HG03442 (cell line): Measurements from ENCODE around the gene GAREM1.

Experiments
- ATAC-seq: cut with Tn5 transposase; IDR thresholded peaks from one replicate; pipeline ENCODE4 v1.9.1; 2021; ENCODE audit warnings: mild to moderate bottlenecking, moderate library complexity; ENCODE audit not compliant: unreplicated experiment

GAREM1 gene

DNA sequence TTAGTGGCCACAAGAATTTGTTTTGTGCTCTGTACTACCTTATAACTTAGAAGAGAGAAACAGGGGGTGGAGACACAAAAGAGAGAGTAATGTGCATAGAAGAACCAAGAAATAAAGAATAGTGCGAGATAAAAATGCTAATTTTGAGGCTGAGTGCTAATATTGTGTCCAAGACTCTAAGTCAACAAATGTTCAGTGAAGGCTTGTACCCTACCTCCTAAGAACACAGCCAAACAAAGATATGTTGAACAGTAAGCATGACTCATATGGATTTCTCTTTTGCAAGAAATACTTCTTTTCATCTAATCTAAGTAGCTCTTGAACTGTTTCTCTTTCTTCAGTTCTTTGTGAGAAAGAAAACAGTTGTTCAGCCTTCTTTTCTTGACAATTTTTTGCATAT lies 45.2 kb downstream of the GAREM1 start:
- ATAC-seq = no peak

DNA sequence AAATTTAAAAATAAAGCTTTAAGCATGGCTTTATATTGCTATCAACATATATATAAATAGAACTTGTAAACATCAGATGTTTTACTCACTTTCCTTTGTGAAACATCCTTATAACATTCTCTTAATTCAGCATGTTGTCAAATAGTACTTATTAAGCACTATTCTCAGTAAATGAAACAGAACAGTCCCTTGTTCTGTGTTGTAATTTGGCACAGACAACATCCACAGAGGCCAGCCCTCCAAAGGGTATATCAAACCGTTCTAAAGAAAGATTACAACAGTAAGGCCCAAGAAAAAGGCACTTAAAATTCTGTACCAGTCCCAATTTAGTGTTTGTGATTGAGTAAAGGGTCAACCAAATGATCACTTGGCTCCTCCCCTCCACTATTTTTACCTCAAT lies 46.0 kb downstream of the GAREM1 start:
- ATAC-seq = no peak

DNA sequence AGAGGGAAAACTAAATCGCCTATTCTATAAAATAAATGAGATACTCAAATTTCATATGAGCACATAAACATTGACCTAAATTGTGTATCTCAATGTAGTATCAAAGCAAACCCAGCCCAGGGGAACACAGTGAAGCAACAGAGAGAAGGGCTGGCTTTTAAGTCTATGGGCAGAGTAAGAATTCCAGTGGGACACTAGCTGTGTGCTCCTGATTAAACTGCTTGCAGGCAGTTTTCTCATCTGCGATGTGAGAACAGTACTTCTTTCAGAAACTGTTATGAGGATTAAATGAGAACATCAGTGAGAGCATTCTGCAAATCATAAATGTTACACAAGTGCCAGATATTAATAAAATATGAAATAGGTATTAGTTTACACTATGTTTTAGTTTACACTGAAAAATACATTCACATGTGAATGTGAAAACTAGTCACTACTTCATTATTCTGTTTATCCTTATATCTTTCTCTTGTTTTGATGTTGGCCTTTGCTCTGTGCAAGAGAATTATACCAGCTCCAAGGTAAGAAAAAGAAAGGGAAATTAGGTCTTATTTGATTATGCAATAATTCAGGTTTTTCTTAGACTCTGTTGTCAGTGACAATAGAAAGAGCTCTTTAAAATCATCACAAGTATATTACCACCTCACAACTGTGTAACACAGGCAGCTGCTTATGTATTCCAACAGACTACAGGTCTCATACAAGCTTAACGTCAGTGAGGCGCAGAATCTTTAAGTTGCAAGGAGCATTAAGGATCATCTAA lies 47.5 kb downstream of the GAREM1 start:
- ATAC-seq = no peak

DNA sequence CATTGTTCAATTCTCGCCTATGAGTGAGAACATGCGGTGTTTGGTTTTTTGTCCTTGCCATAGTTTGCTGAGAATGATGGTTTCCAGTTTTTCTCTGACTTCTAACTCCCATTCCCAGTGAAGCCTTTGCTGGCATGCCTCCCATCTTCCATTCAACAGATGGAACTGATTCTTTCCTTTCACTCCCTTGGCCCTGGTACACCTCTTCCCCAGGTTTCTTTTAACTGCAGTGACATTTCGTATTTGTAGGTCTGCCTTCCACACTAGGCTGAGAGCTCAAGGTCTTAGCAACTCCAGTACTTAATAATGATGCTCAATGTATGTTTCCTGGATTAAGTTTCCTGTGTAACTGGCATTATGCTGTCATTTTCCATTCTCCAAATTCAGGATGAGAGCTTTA lies 48.5 kb downstream of the GAREM1 start:
- no peak for ATAC-seq

DNA sequence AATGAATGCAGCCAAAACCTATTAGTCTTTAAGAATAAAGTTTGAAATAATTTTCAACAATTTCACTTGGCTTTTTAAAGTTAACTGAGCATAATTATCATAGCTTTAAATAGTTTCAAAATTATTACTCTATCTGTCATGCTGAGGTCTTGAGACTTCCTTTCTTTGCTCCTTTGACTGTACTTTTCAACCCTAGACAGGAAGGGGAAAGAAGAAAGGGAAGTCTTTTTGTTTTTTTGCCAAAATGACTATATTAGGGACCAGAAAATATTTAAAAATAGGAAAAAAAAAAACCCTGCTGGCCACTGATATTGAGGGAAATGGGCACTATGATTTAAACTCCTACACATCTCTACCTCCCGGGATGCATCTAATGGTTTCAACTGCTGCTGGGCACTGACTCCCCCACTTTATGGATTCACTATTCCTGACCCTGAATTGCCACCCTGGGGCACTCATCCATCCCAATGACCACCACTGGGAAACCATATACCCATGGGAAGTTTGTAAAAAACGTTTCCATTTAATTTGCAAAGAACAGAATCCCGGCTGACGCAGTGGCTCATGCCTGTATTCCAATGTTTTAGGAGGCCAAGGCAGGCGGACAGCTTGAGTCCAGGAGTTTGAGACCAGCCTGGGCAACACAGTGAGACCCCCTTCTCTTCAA lies 50.5 kb downstream of the GAREM1 start:
- no peak for ATAC-seq

DNA sequence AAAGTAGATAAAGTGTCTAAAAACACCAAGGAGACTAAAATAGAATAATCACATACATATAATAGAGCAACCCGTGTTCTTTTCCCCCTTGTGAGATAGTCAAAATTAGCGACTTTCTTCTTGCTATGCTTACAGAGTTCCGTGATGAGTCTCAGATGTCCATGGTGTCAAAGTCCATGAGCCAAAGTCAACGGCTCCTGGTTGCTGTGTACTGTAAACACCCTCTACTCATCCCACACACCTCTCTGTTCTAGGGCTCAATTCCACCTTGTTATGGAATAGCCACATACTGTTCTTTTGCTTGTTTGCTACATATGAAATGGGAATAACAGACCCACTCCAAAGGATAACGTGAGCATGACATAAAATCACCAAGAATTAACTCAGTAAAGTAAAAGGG lies 52.5 kb downstream of the GAREM1 start:
- ATAC-seq = no peak

DNA sequence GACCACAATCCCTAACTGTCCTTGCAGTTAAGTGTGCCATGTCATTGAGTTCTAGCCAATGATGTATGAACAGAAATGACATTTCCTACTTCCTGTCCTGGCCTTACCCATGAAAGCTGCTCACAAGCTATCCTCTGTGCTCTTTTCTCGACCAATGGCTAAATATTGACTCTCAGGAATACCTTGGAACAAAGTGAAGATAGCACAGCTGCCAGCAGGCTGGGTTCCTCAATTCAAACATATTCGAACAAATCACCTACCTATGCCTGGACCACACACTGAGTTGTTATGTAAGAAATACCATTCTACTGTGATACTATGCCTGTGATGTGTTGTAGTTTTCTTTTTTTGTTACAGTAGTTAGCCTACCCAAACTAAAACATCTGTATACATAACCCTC lies 65.1 kb downstream of the GAREM1 start:
- ATAC-seq = no peak

DNA sequence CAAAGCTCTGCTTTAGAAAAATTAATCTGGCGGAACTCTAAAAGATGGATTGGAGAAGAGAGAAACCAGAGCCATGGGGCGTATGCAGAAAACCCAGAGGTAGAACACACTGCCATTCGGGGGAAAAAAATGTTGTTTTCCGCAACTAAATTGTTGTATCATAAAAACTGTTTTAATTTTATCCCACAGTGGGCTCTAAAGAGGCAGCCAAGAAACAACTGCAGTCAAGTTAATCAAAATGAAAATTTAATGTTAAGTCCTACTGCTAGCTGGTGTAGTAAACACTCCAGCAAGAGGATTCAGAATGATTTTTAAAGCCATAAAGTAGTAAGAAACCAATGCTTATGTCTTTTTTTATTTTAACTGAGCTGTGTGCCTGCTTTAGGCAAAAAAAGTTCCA lies 69.1 kb downstream of the GAREM1 start:
- no peak for ATAC-seq

DNA sequence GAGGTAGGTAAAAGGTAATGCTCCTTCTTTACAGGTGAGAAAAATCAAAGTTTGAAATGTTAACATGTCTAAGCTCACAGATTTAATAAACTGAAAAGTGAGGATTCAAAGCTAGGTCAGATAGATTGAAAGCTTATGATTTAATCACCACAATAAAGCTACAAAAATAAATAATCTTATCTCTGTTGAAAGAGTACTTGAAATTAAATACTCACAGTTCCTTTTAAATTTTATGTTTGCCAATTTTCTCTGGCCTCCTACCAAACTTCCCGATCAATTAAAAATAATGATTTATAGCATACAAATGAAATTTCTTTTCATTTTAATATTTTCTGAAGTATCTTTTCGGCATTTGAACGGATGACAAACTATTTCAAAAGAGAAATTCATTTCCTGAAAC lies 77.3 kb downstream of the GAREM1 start:
- no peak for ATAC-seq

DNA sequence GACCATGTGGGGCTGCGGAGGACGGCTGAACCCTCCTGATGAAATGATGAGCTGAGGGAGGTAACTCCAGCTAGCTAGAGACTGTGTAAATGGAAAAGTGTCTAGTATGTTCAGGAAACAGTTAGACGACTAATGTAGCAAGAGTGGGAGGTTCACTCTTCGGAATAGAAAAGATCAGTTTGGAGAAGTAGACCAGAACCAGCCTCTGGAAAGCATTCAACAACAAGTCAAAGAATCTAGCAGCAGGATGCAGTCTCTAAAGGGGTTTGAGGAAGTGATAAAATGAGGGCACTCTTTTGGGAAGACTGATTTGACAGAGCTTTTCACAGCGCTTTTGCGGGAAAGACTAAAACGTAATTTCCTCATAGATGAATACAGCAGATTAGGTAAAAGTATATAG lies 79.6 kb downstream of the GAREM1 start:
- no peak for ATAC-seq

DNA sequence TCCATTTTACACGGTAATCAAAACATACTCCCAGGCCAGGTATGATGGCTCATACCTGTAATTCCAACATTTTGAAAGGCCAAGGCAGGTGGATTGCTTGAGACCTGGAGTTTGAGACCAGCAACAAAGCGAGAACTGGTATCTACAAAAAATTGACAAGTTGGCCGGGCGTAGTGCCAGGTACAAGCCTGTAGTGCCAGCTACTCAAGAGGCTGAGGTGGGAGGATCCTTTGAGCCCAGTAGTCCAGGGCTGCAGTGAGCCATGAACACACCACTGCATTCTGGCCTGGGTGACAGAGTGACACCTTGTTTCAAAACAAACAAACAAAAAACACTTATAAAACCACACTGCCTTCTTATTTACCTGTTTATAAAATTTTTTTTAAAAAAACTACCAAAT lies 80.8 kb downstream of the GAREM1 start:
- no peak for ATAC-seq

DNA sequence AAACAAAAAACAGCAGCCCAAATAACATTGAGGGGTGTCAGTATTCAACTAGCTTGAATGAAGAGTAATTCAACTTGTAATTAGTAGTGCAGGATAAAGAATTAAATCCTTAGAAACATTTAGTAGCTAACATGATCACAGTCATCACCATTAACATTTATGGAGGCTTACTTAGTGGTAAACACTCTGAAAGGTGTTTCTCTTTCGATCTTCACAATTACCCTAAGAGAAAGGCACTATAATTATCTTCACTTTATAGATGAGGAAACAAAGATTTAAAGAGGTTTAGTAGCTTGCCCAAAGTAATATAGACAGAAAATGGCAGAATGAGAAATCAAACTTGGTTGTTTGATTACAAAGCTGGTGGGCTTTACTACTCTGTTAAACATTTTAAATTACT lies 81.5 kb downstream of the GAREM1 start:
- ATAC-seq = no peak

DNA sequence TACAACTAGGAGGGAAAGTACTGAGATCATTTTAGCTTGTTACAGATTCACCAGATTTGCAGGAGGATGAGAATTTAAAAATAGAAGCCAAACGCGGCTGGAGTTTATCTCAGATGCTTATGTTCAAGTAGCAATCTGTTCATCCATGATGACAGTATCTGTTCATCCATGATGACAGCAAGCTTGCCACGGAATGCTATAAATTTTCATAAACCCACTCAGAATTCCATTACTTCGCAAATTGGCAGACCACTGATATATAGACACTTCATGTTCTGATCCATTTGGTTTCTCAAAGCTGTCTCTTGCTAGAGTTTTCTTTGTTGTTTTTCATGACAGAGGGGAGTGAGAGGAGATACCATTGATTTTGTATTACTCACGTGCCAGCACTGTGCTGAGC lies 84.2 kb downstream of the GAREM1 start:
- no peak for ATAC-seq

DNA sequence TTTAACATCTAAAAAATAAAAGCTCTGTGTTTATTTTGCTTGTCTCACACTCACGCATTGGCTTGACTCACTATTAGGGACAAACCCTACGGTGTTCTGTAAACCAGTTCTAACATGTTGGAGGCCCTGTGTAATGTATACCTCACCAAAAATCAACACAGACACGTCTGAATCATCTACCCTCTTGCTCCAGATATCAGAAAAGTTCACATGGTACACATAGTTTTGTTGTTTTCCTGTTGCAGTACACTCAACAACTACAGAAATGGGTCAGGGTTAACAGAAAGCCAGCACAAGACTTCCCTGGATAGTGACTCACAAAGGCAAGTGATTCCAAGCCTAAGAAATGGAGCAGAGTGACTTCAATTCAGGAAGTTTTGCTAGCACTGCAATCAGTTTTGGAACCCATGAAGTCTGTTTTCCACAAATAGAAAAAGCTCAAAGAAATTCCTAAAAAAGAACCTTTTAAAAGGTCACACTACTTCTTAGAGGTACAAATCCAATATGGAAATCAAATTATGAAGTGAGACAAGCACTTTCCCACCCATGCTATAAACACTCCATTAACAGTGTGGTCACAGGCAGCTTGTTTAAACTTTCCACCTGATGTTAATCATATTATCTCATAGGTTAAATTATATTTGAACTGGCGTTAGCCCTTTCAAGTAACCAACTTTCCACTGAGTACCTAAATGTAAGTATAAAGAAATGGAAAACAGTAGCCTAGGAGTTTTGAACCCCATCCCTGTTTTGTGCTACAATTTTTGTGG lies 87.4 kb downstream of the GAREM1 start:
- ATAC-seq = no peak

DNA sequence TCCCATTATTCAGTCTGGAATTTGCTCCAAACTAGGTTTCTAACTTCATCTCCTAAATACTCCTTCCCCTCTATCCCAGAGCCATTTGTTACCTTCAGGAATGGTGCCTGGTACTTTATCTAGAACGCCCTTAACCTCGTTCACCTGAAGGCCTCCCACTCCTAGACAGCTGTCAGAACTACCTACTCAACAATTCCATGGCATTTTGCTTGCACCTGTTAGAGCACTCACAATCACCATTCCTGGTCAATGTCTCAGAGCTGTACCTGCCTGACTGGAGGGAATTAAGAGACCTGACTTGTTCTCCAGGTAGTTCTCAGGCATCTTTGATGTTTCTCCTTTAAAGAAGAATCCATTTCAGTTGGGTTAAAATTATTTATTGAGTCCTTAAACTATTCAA lies 88.9 kb downstream of the GAREM1 start:
- no peak for ATAC-seq

DNA sequence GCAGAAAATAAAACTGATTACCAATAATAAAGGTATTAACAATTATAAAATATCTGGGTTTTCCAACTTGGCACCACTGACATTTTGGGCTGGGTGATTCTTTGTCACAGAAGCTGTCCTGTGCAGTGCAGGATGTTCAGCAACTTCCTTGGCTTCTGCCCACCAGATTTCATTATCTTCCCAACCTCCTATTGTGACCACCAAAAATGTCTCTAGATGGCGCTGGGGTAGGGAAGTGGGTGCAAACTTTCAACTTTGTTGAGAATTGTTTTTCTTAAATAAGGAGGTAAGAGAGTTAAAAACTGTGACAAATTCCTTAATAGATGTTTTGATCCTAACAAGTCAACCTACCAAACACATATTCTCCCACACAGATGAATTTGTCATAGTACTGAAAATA lies 90.1 kb downstream of the GAREM1 start:
- ATAC-seq = no peak

DNA sequence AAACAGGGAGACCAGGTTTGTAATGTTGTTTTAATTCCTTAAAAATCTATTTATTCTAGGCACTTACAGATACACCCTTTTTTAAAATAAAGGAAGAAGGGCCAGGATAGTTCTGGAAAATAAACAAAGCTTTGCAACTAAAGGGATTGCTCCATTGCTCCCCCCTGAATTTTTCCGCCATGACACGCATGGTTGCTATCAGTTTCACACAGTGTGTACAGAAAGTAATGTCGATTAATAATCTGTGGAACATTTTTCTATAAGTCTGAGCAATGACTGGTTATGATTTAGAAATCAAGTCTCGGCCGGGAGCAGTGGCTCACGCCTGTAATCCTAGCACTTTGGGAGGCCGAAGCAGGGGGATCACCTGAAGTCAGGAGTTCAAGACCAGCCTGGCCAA lies 90.8 kb downstream of the GAREM1 start:
- no peak for ATAC-seq

DNA sequence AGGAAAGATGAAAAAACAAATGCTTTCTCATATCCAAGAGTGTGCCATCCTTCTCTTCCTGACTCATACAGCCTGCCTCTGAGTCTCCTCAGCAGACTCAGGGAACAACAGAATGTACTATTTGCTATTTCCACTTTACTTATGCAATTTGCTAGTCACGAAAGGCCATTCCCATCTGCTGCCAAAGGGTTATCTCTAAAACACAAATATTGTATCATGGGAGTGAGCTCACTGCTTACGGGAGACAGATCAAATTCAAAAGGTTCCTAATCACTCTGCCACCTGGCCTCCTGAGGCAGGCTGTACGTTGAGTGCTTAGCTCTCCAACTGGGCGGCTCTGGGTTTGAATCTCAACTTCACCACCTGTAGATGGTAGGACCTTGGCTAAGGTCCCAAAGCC lies 92.0 kb downstream of the GAREM1 start:
- ATAC-seq = no peak

DNA sequence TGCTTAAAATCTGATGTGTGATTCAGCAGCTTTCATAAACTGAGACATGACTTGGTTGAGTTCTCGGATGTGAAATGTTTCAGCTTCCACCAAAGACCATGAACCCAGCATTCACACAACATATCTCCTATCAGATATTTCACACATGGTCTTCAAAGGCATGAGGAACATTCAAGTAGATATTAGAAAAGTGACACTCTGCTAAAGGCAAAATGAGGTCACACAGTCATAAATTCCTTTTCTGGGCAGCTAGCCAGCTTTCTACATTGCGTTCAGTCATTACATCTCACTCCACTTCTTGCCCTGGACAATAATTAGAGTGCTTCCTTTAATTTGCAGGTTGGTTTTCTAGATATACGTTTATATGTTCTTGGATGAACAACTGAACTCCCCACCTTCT lies 96.7 kb downstream of the GAREM1 start:
- no peak for ATAC-seq

DNA sequence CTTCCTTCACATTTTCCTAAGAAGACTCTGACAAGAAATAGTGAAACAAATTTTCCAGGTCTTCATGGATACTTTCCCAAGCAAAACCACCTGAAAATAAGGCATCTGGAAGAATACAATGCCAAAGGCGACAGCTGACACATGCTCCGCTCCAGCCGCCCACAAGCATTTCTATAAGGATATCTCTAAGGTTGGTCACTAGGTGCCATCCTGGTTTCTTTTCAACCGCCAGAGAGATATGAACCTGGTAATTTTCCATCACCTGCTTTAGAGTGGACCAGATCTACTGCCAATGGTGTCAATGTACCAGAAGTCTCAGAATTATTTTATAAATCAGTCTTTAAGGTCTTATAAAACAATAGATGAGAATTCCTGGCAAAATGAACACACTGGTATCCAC lies 97.2 kb downstream of the GAREM1 start:
- ATAC-seq = no peak

DNA sequence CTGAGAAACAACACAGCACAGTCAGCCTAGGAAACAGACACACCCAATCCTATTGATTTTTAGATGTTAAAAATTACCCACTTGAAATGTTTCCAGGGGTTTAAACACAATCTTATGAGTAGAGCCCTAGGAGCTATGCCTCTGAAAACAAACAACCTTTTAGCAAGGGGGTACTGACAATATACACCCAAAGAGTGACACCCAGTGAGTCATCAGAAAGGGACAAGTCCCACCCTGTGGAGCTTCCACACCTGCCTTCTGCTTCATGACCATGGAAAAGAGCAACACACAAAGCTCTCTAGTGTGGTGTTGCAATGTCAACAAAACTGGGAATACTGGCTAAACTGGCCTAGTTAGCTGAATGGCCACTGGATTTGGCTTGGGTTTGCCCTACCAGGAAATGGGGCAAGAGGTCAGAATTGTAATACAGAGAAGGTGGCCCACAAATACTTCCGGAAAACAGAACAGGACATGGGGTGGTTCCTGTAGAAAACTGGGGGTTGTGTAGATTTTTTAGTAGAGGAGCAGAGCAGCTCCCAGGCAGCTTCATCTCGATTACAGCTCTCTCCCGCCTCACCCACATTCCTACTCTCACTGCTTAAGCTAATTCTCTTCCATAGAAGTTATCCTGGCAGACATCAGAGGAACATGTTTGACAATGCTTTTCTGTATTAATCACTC lies 98.2 kb downstream of the GAREM1 start:
- no peak for ATAC-seq

DNA sequence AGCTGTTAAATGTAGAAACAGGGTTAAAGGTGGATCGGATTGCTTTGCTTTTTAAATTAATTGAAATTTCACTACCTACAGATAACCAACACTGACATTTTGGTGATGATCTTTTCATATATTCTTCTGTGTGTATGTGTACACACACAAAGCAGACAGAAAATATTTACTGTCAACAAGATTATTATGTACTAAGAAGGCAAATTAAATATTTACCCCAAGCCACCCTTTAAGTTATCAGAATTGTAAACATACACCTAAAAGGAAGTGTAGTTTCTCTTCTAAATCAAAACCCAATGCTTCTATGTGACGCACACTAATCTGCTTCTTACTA lies 98.7 kb downstream of the GAREM1 start:
- ATAC-seq = no peak
